HCT116 (cell line): ENCODE results near the gene MRFAP1. TPM values are rescaled to one million over a fixed set of nuclear protein-coding genes. Genes with fewer than 3 reads are reported as not detected.
A peak's percentile ranks its signal among the peaks of the same experiment; 100 is the strongest.

ENCODE experiments used
- ATAC-seq: fragments of 200-7000 bp; cut with Tn5 transposase; 2 replicates; pipeline ENCODE4 v1.9.1; 2020; ENCODE audit warnings: mild to moderate bottlenecking, moderate library complexity
- BruUV-seq: library from RNA; stranded (reverse); fragments of 400-500 nt; replicated peaks from 2 replicates; lab custom pipeline; 2021; lab: Mats Ljungman, UMichigan
- CTCF ChIA-PET: fragments of 300-600 bp; sonication (Branson Sonifier 250); formaldehyde crosslinking; loops from one replicate; lab custom pipeline; 2021; ENCODE audit warnings: antibody characterized with exemption; lab: Charles Lee
- POLR2A ChIA-PET: fragments of 300-600, 350-600 bp; sonication (Branson Sonifier 250); formaldehyde crosslinking; loops from one replicate; lab custom pipeline; 2021; ENCODE audit warnings: antibody characterized with exemption; lab: Charles Lee
- RAD21 ChIA-PET, 2 experiments: fragments of 300-600 bp; sonication (Branson Sonifier 250); formaldehyde crosslinking; loops; one replicate each; lab custom pipeline; 2023; ENCODE audit warnings: low total read pairs in 2 of 2; ENCODE audit not compliant: uncharacterized antibody in 2 of 2, unreplicated experiment in 2 of 2, low non-redundant PET in 1 of 2; lab: Charles Lee
- DNase-seq: peaks from one replicate; pipeline ENCODE4 v3.0.0-alpha.2; 2010; ENCODE audit warnings: low read depth, low spot score
- H2AFZ ChIP-seq: fragments of 200-600 bp; shearing (Covaris generic), sonication (generic); 2 replicates; pipeline ENCODE4 v1.6.1; 2017; ENCODE audit warnings: low read depth, mixed run types, mixed read lengths, antibody characterized with exemption, low read length; ENCODE audit not compliant: poor library complexity, severe bottlenecking
- H3K27ac ChIP-seq: 2 replicates; pipeline ENCODE4 v1.5.1; 2012; ENCODE audit warnings: low read depth, low read length
- H3K27me3 ChIP-seq: fragments of 200-600 bp; sonication (generic); 2 replicates; pipeline ENCODE4 v1.6.1; 2016; ENCODE audit warnings: mixed run types, low read length, mixed read lengths; ENCODE audit not compliant: insufficient read depth
- H3K36me3 ChIP-seq, 2 experiments: fragments of 200-500 bp in 1 of 2; fragments of 200-600 bp in 1 of 2; sonication (Bioruptor generic) in 1 of 2; sonication (generic) in 1 of 2; 2 replicates each; pipeline versions ENCODE4 v1.5.1 to v1.6.1; 2014 to 2016; ENCODE audit warnings: low read length in 2 of 2, inconsistent platforms in 1 of 2, mixed read lengths in 1 of 2, mixed run types in 1 of 2; ENCODE audit not compliant: insufficient read depth in 2 of 2, control insufficient read depth in 1 of 2
- H3K4me1 ChIP-seq, 2 experiments: fragments of 200-600 bp in 1 of 2; sonication (generic) in 1 of 2; 2 replicates each; pipeline versions ENCODE4 v1.5.1 to v1.6.1; 2012 to 2017; ENCODE audit warnings: low read length in 2 of 2, inconsistent platforms in 1 of 2, mild to moderate bottlenecking in 1 of 2, mixed read lengths in 1 of 2, mixed run types in 1 of 2, moderate library complexity in 1 of 2; ENCODE audit not compliant: insufficient read depth in 2 of 2, control insufficient read depth in 1 of 2
- H3K4me2 ChIP-seq: fragments of 200-600 bp; sonication (generic); 2 replicates; pipeline ENCODE4 v1.6.1; 2017; ENCODE audit warnings: mixed run types, low read length, mixed read lengths
- H3K4me3 ChIP-seq, 2 experiments: fragments of 200-600 bp in 1 of 2; sonication (generic) in 1 of 2; replicated peaks in 1 of 2; 2 replicates each; pipeline ENCODE4 v1.5.1; 2011 to 2016; ENCODE audit warnings: low read length in 2 of 2, control low read depth in 1 of 2, low read depth in 1 of 2, mild to moderate bottlenecking in 1 of 2, mixed read lengths in 1 of 2, mixed run types in 1 of 2
- H3K79me2 ChIP-seq: fragments of 200-600 bp; sonication (generic); 2 replicates; pipeline ENCODE4 v1.6.1; 2017; ENCODE audit warnings: mild to moderate bottlenecking, mixed run types, low read length, moderate library complexity, mixed read lengths; ENCODE audit not compliant: insufficient read depth
- H3K9ac ChIP-seq: fragments of 200-600 bp; sonication (generic); 2 replicates; pipeline ENCODE4 v1.6.1; 2016; ENCODE audit warnings: low read length, mixed read lengths
- H3K9me2 ChIP-seq: fragments of 200-600 bp; sonication (generic), shearing (Covaris generic); 2 replicates; pipeline ENCODE4 v1.6.1; 2017; ENCODE audit warnings: mixed run types, mild to moderate bottlenecking, moderate library complexity; ENCODE audit not compliant: insufficient read depth
- H3K9me3 ChIP-seq, 2 experiments: fragments of 200-500 bp in 1 of 2; fragments of 200-600 bp in 1 of 2; sonication (Bioruptor generic) in 1 of 2; sonication (generic) in 1 of 2; 2 replicates each; pipeline ENCODE4 v1.6.1; 2014 to 2017; ENCODE audit warnings: low read length in 2 of 2, mixed read lengths in 2 of 2, inconsistent platforms in 1 of 2, low read depth in 1 of 2, mild to moderate bottlenecking in 1 of 2, mixed run types in 1 of 2, moderate library complexity in 1 of 2; ENCODE audit not compliant: control insufficient read depth in 1 of 2, insufficient read depth in 1 of 2
- H4K20me1 ChIP-seq: fragments of 200-600 bp; sonication (generic), shearing (Covaris generic); 2 replicates; pipeline ENCODE4 v1.6.1; 2017; ENCODE audit warnings: mixed run types, mild to moderate bottlenecking, moderate library complexity; ENCODE audit not compliant: insufficient read depth
- CEBPB ChIP-seq: IDR thresholded peaks from 2 replicates; pipeline ENCODE4 v1.6.1; 2012; ENCODE audit warnings: low read depth
- EGR1 ChIP-seq: IDR thresholded peaks from 2 replicates; pipeline ENCODE4 v1.6.1; 2012; ENCODE audit warnings: low read depth
- ELF1 ChIP-seq: IDR thresholded peaks from 2 replicates; pipeline ENCODE4 v1.6.1; 2012; ENCODE audit warnings: low read depth, borderline replicate concordance
- EZH2phosphoT487 ChIP-seq: fragments of 200-600 bp; IDR thresholded peaks from 2 replicates; pipeline ENCODE4 v1.6.1; 2018; ENCODE audit warnings: antibody characterized with exemption, borderline replicate concordance
- JUND ChIP-seq: IDR thresholded peaks from 2 replicates; pipeline ENCODE4 v1.6.1; 2012
- RAD21 ChIP-seq: IDR thresholded peaks from 2 replicates; pipeline ENCODE4 v1.6.1; 2012; ENCODE audit warnings: low read depth, mild to moderate bottlenecking
- REST ChIP-seq: IDR thresholded peaks from 2 replicates; pipeline ENCODE4 v1.6.1; 2012; ENCODE audit warnings: low read depth
- SIN3A ChIP-seq: IDR thresholded peaks from 2 replicates; pipeline ENCODE4 v1.6.1; 2012; ENCODE audit warnings: low read depth
- SP1 ChIP-seq: IDR thresholded peaks from 2 replicates; pipeline ENCODE4 v1.6.1; 2012; ENCODE audit warnings: low read depth
- SRF ChIP-seq: IDR thresholded peaks from 2 replicates; pipeline ENCODE4 v1.6.1; 2012; ENCODE audit warnings: low read depth
- ZFX ChIP-seq: fragments of 450-650 bp; IDR thresholded peaks from 2 replicates; pipeline ENCODE4 v1.6.1; 2017
- ZNF274 ChIP-seq: fragments of 200-500 bp; sonication (Bioruptor generic); IDR thresholded peaks from 2 replicates; pipeline ENCODE4 v1.6.1; 2014; ENCODE audit warnings: mild to moderate bottlenecking, low read depth, low read length, inconsistent platforms
- intact Hi-C: fragments of 100-400 bp; cut with micrococcal nuclease; formaldehyde crosslinking; loops from 2 replicates; pipeline ENCODE4 v1.10.0; 2022
- total RNA-seq: library from RNA; stranded (reverse); gene quantifications from one replicate; pipeline ENCODE4 v1.2.1, GENCODE V29; 2021; ENCODE audit not compliant: unreplicated experiment
- TF ChIP-seq, protein P1 (sequence below): IDR thresholded peaks from 2 replicates; pipeline ENCODE4 v1.6.1; 2012

MRFAP1 gene
- total RNA-seq, 1 experiment from 2014 or later: 313 TPM

DNA sequence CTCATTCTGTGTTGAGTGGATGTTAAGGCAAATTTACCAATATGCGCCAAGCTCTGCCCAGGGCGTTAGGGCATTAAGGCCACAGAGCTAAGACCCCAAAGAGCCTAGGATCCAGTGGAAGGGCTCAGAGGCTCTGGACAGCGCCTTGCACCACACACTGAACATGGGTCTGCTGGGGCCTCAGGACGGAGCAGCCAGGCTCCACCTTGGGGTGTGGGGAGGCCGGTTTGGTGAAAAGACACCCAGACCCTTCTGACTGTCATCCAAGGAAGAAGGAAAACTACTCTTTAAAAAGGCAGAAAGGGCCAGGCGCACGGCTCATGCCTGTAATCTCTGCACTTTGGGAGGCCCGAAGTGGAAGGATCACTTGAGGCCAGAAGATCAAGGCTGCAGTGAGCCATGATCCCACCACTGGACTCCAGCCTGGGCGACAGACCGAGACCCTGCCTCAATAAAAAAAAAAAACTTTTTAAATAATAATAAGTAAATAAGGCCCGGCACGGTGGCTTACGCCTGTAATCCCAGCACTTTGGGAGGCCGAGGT lies 1.3 kb upstream of the MRFAP1 start (continued):
- TF ChIP-seq EZH2phosphoT487: no peak
- TF ChIP-seq CEBPB: no peak
- no peak for TF ChIP-seq SP1

GRCh38 chr4:6641164-6641970 lies 882 bp downstream of the MRFAP1 start:
- Histone ChIP-seq H3K79me2 (peaks cover 30% of the 10 kb centered on the region), H3K27ac (peak overlapping the region; percentile 88), H3K4me3 (peak overlapping the region; percentile 97 to 99), H3K4me2 (peak overlapping the region; percentile 97), H3K9me2 (no peaks in the 10 kb centered on the region), H4K20me1 (no peaks in the 10 kb centered on the region), H3K9me3 (no peaks in the 10 kb centered on the region), H3K27me3 (no peaks in the 10 kb centered on the region), H3K9ac (peak overlapping the region; percentile 96), H3K4me1 (peaks cover 10 to 13% of the 10 kb centered on the region in 2 experiments), H3K36me3 (peaks cover 9 to 21% of the 10 kb centered on the region in 2 experiments; a peak in 3 of 4 replicates), H2AFZ (no peak overlapping the region)
- ATAC-seq (peak; percentile 7), DNase-seq (no peak)
- ChIA-PET RAD21 (no interaction called here), CTCF (no interaction called here), POLR2A (interaction anchor here (2.8 kb wide), 1 partner anchor 32 kb away, joined by 18 read pairs; a partner anchor contains a TSS)
- TF ChIP-seq RAD21 (no peak), ZFX (peak; percentile 66; the same call in 1 of the 2 replicates)
- intact Hi-C loops: no loop called here
- no TSS peak for BruUV-seq

GRCh38 chr4:6641971-6642320 lies 1.5 kb downstream of the MRFAP1 start:
- POLR2A ChIA-PET: interaction anchor here (2.8 kb wide), 1 partner anchor 31 kb away, joined by 18 read pairs; a partner anchor contains a TSS
- Histone ChIP-seq H3K27ac (no peak overlapping the region), H4K20me1 (no peaks in the 10 kb centered on the region), H3K27me3 (no peaks in the 10 kb centered on the region), H3K4me3 (peak overlapping the region; percentile 97 to 99), H3K9me2 (no peaks in the 10 kb centered on the region)
- no peak for DNase-seq
- RAD21 ChIA-PET: no interaction called here
- ATAC-seq: no peak
- TF ChIP-seq SRF (no peak), RAD21 (no peak), REST (no peak), SIN3A (no peak), ELF1 (no peak), ZNF274 (no peak), EZH2phosphoT487 (no peak), JUND (no peak), EGR1 (no peak), ZFX (no peak)
- TF ChIP-seq, protein P1, sequence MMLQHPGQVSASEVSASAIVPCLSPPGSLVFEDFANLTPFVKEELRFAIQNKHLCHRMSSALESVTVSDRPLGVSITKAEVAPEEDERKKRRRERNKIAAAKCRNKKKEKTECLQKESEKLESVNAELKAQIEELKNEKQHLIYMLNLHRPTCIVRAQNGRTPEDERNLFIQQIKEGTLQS: no peak
- TF ChIP-seq, all 23 proteins: peak for 0
- Histone ChIP-seq H3K79me2 (peaks cover 30% of the 10 kb centered on the region), H3K9me3 (no peaks in the 10 kb centered on the region), H3K4me2 (peak overlapping the region; percentile 97), H2AFZ (no peak overlapping the region), H3K36me3 (peaks cover 9 to 21% of the 10 kb centered on the region in 2 experiments; a peak in 3 of 4 replicates), H3K4me1 (peaks cover 10 to 13% of the 10 kb centered on the region in 2 experiments), H3K9ac (peak overlapping the region; percentile 96)
- CTCF ChIA-PET: no interaction called here
- intact Hi-C loops: no loop called here
- BruUV-seq: no TSS peak
